Fibroblast of peridontal ligament (primary cell): ENCODE results near the gene HLA-F.

ENCODE experiments used
- DNase-seq: peaks from one replicate; pipeline ENCODE4 v3.0.0-alpha.2; 2010; ENCODE audit errors: extremely low read depth

HLA-F gene

DNA sequence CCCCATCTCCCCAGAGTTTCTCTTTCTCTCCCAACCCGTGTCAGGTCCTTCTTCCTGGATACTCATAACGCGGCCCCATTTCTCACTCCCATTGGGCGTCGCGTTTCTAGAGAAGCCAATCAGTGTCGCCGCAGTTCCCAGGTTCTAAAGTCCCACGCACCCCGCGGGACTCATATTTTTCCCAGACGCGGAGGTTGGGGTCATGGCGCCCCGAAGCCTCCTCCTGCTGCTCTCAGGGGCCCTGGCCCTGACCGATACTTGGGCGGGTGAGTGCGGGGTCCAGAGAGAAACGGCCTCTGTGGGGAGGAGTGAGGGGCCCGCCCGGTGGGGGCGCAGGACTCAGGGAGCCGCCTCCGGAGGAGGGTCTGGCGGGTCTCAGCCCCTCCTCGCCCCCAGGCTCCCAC, at the start of gene HLA-F:
Gene HLA-F, plus strand, starts transcription at position 173 of the 404 bp plus-strand sequence. Its CDS starts 30 bp downstream, at position 203.
- peak; percentile 84 for DNase-seq

DNA sequence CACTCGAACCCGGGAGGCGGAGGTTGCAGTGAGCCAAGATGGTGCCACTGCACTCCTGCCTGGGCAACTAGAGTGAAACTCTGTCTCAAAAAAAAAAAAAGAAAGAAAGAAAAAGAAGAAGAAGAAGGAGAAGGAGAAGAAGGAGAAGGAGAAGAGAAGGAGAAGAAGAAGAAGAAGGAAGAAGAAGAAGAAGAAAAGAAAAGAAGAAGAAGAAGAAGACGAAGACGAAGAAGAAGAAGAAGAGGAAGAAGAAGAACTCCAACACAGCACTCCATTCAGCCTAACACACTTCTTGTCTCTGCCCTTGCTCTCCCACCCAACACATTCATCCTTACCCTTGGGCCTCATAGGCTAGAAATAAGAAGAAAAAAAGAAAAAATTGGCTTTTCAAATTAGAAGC, 49.2 kb upstream of the HLA-F start:
- no peak for DNase-seq

DNA sequence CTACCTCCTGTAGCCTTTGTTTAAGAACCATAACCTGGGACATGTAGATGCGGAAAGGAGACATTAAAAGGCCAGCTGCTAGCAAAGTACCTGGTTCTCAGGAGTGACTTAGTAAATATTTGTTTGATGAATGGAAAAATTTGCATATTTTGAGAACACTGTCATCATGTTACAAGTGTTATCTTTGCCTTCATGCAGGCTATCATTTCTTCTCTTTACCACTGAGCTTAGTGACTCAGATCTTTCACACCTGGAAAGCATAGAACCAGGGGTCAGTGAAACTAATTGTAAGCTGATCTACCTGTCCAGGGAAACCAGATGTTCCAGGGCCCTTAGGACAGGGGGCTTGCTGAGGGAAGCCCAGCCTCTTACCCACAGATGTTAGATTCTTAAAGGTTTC, 47.7 kb upstream of the HLA-F start:
- no peak for DNase-seq

DNA sequence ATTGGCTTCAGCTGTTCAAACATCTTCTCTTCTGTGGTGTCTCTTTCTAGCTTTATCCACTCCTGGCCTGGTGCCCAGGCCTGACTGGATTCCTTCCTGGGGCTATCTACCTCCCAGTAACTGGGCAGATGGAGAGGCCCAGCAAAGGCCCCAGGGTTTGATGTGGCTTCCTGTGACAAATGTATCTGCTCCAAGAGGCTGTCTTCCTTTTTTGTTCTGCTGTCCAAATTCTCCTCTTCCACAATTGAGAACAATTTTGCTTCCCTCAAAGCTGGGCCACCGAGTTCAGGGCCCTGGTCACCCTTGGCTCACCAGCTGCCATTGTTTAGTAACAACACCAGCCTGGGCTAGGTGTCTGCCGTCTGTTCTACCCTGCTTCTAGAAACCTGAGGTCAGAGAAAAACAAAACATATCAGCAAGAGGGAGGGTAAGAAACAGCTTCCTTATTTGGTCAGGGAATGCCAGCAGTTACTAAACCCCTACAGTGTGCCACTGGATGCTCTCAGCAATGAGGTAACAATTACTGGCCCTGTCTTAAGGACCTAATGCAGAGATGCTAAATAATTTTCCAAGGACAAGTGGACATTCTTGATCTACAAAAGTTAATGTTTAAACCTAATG, 46.1 kb upstream of the HLA-F start:
- DNase-seq, result no peak

DNA sequence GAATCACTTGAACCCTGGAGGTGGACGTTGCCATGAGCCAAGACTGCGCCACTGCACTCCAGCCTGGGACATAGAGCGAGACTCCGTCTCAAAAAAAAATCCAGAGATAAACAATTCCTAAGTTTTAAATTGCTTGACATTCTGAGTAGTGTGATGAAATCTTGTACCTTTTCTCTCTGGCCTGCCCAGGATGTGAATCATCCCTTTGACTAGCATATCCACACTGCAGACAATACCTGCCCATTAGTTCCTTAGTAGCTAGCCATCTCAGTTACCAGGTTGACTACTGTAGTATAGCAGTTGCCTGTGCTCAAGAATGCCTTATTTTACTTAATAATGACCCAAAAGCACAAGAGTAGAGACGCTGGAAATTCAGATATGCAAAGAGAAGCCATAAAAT, 45.1 kb upstream of the HLA-F start:
- no peak for DNase-seq

DNA sequence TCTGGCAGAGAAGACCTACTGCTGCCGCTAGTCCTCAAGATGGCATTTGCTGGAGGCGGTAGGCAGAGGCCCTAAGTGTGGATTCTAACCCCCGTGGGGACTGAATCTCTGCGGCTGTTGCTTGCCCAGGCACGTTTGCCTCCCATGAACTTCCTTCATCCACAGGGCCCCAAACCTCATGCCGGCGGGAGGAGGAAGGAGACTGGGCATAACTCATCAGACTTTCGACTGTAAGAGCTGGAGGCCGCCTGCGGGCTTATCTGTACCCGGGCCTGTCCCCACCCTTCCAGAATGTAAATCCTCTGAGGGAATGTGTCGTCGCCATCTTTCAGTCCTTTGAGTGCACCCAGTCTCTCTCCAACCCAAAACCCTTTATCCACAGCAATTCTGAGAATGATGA, 43.3 kb upstream of the HLA-F start:
- no peak for DNase-seq

DNA sequence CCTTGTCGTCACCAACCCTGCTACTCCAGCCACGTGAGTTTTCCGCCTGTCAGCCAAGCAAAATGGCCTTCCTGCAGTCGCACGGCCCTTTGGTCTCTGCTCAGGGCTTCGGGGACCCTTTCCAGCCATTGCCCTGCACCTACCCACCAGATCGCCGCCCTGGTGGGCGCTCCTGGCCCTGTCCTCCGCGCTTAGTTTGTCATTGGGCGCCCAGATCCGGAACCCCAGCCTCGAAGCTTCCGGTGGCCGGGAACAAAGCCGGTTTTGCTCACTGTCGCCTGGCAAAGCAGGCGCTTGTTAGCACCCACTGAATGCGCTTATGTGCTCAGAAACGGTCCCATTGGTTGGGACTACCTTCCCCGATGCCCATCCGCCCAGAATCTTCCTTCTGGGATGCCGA, 42.8 kb upstream of the HLA-F start:
- no peak for DNase-seq

DNA sequence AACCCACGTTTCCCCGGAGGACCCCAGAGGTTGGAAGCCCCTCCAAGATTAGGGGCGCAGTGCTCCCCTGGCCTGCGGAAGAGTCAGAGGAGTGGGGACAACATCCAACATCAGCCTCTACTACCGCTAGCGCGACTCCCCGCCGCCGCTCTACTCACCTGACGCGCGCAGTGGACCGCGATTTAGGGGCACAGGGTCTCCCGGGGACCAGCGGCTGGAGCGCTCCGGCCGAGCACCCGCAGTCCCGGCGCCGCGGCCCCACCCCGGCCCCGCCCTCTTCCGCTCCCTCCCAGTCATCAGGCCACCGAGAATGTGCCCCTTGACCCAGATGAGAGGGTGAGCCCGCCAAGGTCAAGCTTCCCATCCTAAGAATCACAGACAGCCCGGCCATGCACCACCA, 42.3 kb upstream of the HLA-F start, which contains the start of gene ZFP57:
Gene ZFP57, minus strand, starts transcription at position 249 of the 400 bp plus-strand sequence. CDS start 4,149 bp downstream, outside the sequence.
- DNase-seq, result no peak

DNA sequence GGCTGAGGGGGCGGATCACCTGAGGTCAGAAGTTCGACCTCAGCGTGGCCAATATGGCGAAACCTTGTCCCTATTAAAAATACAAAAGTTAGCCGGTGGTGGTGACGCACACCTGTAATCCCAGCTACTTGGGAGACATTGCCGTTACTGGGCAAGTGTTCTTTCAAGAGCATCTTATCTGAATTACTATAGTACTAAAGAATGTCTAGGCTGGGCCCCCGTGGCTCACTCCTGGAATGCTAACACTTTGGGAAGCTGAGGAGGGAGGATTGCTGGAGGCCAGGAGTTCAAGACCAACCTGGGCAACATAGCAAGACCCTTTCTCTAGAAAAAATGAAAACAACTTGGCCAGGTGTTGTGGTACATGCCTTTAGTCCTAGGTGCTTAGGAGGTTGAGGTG, 41.4 kb upstream of the HLA-F start:
- DNase-seq, result no peak

DNA sequence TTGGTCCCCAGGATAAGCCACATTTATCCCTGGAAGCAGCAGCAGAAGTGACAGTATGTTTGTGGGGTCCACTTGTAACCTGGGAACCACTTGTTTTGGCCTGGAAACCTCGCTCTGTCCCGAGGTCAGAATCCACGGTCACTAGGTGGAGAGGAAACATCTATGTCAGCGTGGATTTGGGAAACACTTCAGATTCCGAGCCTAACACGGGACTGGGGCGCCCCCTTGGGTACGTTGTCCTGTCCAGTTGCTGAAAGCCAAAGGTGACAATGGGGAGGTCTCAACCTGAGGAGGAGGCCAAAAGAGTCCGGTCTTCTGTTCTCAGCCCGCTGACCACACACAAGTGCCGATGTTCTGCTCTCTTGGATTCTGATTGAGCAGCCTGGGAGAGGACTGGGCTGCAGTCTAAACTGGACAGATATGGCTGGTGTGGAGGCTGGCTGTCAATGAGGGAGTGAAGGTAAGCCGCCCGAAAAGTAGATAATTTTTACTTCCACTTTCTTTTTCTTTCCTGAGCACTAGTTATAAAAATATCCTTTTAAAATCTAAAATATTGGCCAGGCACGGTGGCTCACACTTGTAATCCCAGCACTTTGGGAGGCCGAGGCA, 37.4 kb upstream of the HLA-F start:
- DNase-seq, result no peak

DNA sequence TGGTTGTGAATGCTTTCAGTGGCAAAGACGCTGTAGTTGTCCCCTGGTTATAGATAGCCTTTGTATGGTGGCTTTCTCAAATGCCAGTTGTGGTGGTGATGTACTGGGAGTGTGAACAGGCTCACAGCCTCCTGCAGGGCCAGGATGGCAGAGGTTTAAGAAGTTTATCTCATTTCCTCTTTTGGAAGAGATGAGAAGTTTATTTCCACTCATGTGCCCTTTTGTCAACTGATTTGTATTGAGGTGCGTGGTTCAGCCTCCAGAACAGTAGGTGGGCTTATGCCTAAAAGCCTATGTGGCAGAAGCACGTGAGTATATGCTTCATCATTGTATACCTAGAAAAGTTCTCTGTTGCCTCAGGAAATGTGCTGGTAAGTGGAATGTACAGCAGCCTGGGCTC, 28.6 kb upstream of the HLA-F start:
- no peak for DNase-seq

DNA sequence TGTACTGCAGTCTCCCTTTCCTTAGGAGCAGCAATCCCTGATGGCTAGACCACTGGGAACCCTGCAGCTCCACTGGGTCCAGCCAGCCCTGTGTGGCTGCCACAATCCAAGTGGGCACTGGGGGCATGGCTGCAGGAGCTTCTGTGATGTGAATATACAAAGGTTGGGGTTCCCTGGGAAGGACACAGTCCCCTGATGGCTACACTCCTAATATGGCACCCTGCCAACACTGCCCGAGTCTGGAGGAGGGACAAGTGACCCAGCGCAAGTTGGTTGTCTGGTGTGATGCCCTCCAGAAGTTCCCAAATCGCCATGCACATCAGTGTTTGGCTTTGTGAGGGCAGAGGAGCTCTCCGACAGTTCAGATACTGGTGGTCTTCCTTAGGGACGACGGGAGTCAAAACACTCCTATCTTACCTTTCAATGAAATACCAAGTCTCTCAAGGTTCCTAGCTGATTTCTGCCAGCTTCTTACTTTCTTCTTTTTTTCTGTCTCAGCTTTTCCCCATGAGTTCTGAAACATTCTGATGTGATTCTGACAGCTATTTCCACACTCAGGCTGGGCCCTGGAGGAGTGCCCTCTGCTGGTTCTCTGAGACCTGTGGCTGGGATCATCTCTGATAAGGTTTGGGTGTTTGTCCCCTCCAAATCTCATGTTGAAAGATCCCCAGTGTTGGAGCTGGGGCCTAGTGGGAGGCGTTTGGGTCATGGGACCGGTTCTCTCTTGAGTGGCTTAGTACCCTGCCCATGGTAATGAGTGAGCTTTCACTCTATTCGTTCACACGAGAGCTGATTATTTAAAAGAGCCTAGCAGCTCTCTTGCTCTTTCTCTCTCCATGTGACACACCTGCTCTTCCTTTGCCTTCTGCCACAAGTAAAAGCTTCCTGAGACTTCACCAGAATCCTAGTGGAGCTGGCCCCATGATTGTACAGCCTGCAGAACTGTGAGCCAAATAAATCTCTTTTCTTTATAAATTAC, 26.8 kb upstream of the HLA-F start:
- peak; percentile 6 for DNase-seq

DNA sequence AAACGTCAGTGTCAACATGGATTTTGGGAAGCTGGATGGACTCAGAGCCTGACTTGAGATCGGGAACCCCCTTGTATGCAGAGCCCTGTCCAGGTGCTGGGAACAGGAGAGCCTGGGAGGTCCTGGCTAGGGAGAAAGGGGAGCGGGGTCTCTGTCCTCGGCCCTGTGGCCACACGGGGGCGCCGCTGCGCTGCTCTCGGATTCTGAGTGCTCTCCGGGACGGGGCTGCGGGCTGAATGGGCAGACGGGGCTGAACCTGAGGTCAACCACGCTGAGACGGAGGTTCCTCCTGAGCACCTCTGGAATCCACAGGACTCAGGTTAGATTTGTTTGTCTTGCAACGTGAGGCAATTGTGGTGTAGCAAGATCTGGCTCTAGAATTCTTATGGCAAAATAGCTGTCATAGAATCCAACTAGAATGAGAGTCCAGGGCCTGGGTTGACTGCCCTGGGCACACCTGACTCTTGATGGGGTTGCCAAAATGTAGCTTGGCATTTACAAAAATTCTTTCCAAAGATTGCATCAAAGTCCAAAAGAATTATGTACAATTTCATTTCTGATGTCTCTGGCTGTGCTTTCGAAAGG, 20.6 kb upstream of the HLA-F start:
- DNase-seq, result peak; percentile 13

DNA sequence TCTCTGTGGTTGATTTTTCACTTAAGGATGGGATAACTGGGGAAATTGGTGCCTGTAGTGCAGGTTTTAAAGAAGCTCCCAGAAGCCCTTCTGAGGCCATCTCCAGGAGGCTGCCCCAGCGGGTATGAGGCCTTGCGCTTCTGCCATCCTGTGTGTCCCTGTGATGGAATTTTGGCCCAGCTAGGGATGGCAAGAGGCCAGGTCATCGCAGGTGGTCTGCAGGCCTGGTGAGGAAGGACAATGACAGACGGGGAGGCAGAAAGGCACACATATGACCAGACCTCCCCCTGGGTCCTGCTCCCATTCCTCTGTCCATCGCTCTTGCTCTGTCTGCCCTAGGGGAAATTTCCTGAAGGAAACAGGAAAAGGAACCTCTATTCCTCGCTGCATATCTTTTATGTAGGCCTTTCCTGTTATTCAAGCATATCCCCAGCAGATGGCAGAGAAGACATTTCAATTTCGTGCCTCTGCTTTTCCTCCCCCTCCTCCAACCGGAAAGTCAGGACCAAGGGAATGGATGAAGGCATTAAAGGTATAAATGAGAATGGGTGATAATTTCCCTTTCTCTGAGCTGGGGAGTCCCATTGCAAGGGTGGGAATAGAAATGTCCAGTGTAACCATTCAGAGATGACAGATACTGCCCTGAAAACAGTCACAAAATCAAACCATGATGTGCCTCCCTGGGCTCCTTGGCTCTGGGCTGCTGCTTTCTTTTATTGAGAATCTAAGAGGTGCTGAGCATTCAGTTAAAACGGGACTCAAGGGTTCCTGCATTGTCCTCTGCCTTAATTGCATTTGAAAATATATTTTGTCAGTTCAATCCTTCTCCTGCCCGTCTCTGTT, 17.6 kb upstream of the HLA-F start:
- DNase-seq, result peak; percentile 69

DNA sequence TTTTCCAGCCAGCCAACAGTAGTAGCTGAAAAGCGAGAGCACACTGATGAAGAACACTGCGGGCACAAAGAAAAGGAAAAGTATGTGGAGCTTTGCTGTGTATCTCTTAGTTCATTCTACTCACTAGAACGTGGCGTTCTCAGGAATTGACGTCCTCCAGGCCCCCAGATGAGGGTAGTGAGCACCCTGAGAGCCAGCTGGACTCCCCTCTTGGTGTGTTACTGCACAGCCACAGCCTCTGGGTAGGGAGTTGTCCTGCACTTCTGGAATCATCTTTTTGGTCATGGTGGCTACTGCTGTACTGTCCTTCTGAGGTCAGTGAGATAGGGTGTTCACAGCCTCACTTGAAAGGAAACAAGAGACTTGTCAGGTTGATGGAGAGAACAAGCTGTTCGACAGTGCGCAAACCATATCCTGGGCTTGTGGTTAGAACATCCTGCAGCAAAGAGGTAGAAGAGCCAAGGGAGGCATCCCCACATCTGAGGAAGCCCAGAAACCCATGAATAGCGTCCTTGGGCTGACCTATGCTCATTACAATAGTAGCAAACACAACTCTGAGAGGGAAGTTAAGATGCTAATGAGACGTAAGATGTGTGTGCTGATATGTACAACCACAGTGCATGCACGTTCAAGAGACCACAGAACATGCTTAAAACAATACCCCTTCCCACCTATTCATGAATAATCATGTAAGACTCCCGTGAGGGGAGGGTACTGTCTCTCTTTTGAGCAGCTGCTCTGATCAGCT, 14.6 kb upstream of the HLA-F start:
- DNase-seq, result no peak

DNA sequence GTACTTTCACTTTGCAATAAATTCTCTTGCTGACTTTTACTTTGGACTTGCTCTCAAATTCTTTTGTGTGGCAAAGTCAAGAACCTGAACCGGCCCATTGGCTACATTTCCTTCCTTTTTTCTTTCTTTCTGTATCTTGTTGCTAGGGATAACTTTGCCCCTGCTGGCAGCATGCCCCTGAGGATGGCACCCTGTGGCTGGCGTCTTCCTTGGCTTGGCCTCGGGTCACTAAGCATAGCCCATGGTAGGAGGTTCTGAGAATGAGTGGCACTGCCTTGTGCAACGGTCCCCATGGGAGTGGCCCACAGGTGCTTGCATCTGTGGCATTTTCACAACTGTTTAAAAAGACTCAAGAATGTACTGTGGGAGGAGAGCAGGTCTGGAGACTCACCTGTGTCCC, 14.0 kb upstream of the HLA-F start:
- no peak for DNase-seq

DNA sequence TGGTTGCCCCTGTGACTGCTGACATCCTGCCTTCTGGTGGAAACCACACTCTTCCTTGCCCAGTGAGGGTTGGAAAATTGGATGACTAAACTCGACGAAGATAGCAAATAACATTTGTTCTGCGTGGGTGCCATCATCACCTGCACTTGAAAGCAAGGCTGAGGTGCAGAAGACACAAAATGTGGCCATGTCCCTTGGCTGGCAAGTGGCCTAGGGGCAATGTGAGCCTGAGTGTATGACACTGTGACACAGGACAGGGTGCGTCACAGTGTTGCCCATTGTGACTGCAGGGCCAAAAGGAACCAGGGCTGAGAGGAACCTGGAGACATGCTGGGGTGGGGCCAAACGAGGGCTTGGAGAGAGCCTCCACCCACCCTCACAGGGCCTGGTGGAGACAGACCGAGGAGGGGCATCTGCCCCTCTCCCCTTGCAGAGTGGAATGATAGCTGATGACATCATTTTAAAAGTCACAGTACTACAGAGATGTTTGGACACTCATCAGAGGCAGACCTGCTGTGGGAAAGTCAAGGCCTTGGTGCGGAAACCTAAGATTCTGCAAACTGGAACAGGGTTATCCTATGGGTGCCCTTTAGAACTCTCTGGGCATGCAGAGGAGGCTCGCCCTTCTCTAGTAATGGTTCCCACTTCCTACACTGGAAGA, 12.8 kb upstream of the HLA-F start:
- DNase-seq, result no peak

DNA sequence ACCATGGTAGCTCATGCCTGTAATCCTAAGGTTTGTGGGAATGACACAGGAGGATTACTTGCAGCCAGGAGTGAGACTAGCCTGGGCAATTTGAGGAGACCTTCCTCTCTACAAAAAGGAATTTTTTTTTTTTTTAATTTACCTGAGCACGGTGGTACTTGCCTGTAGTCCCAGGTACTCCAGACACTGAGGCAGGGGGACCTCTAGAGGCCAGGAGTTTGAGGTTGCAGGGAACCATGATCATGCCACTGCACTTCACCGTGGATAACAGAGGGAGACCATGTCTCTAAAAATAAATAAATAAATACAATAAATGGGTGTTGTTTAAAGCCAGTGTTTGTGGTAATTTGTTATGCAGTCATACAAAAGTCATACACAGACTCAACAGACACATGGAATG, 2.4 kb upstream of the HLA-F start:
- DNase-seq, result no peak

DNA sequence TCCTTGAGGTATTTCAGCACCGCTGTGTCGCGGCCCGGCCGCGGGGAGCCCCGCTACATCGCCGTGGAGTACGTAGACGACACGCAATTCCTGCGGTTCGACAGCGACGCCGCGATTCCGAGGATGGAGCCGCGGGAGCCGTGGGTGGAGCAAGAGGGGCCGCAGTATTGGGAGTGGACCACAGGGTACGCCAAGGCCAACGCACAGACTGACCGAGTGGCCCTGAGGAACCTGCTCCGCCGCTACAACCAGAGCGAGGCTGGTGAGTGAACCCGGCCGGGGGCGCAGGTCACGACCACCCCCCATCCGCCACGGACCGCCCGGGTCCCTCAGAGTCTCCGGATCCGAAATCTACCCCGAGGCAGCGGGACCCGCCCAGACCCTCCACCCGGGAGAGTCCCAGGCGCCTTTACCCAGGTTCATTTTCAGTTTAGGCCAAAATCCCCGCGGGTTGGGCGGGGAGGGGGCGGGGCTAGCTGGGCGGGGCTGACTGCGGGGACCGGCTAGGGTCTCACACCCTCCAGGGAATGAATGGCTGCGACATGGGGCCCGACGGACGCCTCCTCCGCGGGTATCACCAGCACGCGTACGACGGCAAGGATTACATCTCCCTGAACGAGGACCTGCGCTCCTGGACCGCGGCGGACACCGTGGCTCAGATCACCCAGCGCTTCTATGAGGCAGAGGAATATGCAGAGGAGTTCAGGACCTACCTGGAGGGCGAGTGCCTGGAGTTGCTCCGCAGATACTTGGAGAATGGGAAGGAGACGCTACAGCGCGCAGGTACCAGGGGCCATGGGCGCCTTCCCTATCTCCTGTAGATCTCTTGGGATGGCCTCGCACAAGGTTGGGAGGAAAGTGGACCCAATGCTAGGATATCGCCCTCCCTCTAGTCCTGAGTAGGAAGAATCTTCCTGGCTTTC, 693 bp downstream of the HLA-F start:
- DNase-seq, result no peak
